ENCODE data around the gene ZNF32. TPM values are rescaled to one million over a fixed set of nuclear protein-coding genes. Genes with fewer than 3 reads are reported as not detected.

Gene ZNF32
- total and polyA plus RNA-seq, 2 of the 4 experiments (the other 2 are of a cell fraction), result 30.1 to 31.2 TPM

Other genes with a start within 250 kb of the ZNF32 start
- gene HNRNPF, start 239.7 kb downstream of the ZNF32 start, total RNA-seq (2012; rRNA removed), result 207 and 276 TPM in 2 replicates
- gene HNRNPF, start 239.7 kb downstream of the ZNF32 start, polyA plus RNA-seq (2012; rRNA removed), result 147 and 169 TPM in 2 replicates
- 2.5 and 2.7 TPM in 2 replicates for gene ZNF487, start 211.8 kb downstream of the ZNF32 start, total RNA-seq (2012; rRNA removed)
- 1.7 TPM in 2 replicates for gene ZNF487, start 211.8 kb downstream of the ZNF32 start, polyA plus RNA-seq (2012; rRNA removed)
- gene ZNF239, start 74.3 kb downstream of the ZNF32 start, total RNA-seq (2012; rRNA removed), result 10.8 and 12.7 TPM in 2 replicates
- gene ZNF239, start 74.3 kb downstream of the ZNF32 start, polyA plus RNA-seq (2012; rRNA removed), result 6.4 and 7.4 TPM in 2 replicates
- gene ZNF485, start 42.4 kb downstream of the ZNF32 start, total RNA-seq (2012; rRNA removed), result 2.2 and 3.1 TPM in 2 replicates
- 1.0 and 1.3 TPM in 2 replicates for gene ZNF485, start 42.4 kb downstream of the ZNF32 start, polyA plus RNA-seq (2012; rRNA removed)